LNCaP clone FGC (cell line): ENCODE measurements around the gene KRTAP10-6.

ENCODE experiments used
- DNase-seq: peaks from one replicate; pipeline ENCODE4 v3.0.0-alpha.2; 2011; ENCODE audit warnings: low read depth
- H3K4me3 ChIP-seq: 2 replicates; pipeline ENCODE4 v1.5.1; 2011; ENCODE audit warnings: mild to moderate bottlenecking, low read depth, low read length, control low read depth
- CTCF ChIP-seq: IDR thresholded peaks from 2 replicates; pipeline ENCODE4 v1.5.1; 2012; ENCODE audit warnings: mild to moderate bottlenecking; ENCODE audit not compliant: control insufficient read depth, insufficient read depth; ENCODE audit errors: extremely low read depth

KRTAP10-6 gene

GRCh38 chr21:44590311-44590721, 2.0 kb downstream of the KRTAP10-6 start:
- H3K4me3 ChIP-seq = no peak overlapping the region
- no peak for DNase-seq
- TF ChIP-seq CTCF = no peak

DNA sequence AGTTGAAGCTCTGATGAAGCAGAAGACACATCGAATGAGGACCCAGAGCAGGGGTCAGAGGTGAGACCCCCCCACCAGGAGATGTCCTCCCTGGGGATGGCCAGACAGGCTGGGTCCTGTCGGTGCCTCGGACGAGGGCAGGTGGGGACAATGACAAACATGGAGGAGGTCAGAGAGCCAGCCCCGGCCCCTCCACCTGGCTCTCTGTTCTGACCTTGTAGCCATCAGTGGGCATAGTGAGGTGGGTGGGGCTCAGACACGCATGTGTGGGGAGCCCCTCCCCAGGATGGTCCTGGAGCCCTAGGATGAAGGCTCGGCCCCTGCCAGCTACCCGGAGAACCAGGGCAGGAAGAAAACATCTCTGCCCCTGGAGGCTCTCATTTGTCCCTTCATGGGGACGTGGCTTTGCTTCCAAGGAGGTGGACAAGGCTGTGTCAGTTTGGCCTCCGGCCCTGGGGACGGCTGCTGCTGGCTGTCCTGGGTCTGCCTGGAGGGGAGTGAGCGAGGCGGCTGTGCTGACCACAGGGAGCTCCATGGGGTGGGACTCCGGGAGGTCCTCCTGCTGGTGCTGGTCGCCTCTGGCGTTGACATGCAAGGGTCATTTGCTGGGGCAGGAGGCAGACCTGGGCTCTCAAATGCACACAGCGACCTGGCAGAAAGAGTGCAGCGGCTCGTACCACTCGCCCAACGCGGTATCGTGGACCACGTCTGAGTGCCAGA, 2.6 kb downstream of the KRTAP10-6 start:
- TF ChIP-seq CTCF = no peak
- no peak overlapping the region for H3K4me3 ChIP-seq
- no peak for DNase-seq

DNA sequence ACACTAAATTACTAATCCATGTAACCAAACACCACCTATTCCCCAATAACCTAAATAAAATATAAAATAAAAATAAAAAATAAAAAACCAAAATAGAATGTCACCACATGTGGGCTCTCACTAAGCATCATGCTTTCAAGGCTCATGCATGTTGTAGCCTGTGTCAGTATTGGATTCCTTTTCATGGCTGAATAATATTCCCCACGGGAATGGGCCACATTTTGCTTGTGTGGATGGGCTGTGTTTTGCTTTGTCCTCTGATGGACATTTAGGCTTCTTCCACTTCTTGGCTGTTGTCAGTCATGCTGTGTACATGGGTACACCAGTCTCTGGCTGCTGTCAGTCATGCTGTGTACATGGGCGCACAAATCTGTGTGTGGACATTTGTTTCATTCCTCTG, 3.2 kb downstream of the KRTAP10-6 start:
- no peak overlapping the region for H3K4me3 ChIP-seq
- DNase-seq = no peak
- TF ChIP-seq CTCF = no peak

DNA sequence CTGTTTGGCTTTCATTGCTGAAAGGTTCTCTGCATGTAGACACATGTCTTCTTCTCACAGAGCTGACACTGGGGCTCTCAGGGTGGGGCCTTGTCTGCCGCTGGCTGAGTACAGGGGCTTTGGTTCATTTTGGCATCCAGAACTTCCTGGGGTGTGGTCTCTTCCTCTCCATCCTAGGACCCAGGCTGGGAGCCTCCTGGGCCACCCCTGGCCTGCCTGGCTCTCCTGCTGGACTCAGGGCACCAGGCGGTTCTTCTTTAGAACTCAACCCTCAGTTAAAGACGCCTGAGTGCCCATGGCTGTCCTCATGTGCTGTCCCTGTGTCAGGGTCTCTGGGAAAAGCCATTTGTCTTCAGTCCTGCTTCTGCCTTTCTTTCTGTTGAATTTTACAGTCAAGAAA, 6.4 kb downstream of the KRTAP10-6 start:
- TF ChIP-seq CTCF = no peak
- DNase-seq = no peak
- H3K4me3 ChIP-seq = no peak overlapping the region

- H3K4me3 ChIP-seq = no peak overlapping the region
- no peak for TF ChIP-seq CTCF
- no peak for DNase-seq
Measured at GRCh38 chr21:44583800-44584147, 8.5 kb downstream of the KRTAP10-6 start.

DNA sequence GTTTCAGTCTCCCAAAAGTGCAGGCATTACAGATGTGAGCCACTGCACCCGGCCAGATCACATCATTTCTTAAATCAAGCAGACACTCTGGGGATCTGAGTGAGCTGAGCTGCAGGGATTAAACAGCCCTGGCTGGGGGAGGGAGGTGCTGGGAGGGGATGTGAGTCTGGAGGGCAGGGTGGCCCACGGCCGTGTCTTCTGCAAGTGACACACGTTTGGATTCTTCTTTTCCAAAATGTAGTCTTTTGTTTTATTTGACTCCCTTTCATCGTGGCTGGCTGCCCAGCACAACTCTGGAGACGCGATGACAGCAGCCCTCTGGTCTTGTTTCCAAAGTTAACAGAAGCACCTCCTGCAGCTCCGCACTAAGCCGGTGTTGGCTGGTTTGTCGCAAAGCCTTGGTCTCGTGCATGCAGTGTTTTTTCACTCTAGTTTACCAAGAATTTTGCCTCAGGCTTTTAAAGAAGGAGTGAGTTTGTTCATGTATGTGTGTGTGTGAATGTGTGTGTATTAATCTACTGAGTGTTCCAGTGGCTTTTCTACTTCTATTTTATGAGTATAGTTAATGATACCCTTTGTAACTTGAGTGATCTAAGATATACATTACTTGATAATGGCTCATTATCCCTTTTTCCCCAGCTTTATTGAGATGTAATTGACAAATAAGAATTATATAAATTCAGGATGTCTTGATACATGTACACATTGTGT, 9.1 kb downstream of the KRTAP10-6 start:
- H3K4me3 ChIP-seq = no peak overlapping the region
- DNase-seq = no peak
- TF ChIP-seq CTCF = no peak

DNA sequence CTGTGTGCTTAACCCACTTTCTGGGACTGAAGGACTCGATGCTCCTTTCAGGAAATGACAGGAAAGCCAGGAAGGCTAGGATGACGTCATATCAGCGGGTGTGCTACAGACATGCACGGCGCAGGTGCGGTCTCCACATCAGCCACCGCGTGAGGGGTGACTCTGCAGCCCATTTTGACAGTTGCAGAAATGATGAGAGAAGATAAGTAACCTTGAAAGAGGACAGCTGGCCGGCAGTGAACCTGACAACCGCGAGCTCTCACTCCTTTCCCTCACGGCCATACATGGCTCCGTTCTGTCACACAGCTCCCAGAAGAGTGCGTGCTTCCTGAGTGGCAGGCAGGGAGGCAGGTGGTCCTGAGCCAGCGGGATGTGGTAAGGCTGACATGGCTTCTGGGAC, 10.2 kb downstream of the KRTAP10-6 start:
- no peak for DNase-seq
- no peak overlapping the region for H3K4me3 ChIP-seq
- no peak for TF ChIP-seq CTCF
